HepG2 (cell line): Measurements from ENCODE around the gene P2RY12. TPM values are rescaled to one million over a fixed set of nuclear protein-coding genes. Genes with fewer than 3 reads are reported as not detected.

Experiments
- ATAC-seq: fragments of 200-7000 bp; cut with Tn5 transposase; 3 replicates; pipeline ENCODE4 v1.9.1; 2020; ENCODE audit warnings: mild to moderate bottlenecking, moderate library complexity
- BruUV-seq: library from RNA; stranded (reverse); fragments of 400-500 nt; replicated peaks from 2 replicates; lab custom pipeline; 2021; lab: Mats Ljungman, UMichigan
- CTCF ChIA-PET: fragments of 300-600 bp; formaldehyde crosslinking; extraction: SDS; loops from one replicate; lab custom pipeline; 2021; ENCODE audit warnings: low total read pairs, inconsistent platforms, low intra/inter-chr PET ratio; lab: Yijun Ruan, JAX
- POLR2A ChIA-PET: fragments of 350-600 bp; sonication (Branson Sonifier 250); formaldehyde crosslinking; loops from one replicate; lab custom pipeline; 2020; ENCODE audit warnings: antibody characterized with exemption, inconsistent platforms; lab: Yijun Ruan, JAX
- DNase-seq: peaks from one replicate; pipeline ENCODE4 v3.0.0-alpha.2; 2015; ENCODE audit warnings: low spot score
- FAIRE-seq: peaks from 3 replicates; lab custom pipeline; 2011; peaks lifted over from hg19 to GRCh38; lab: Jason Lieb, UNC
- H2AFZ ChIP-seq: one replicate; pipeline ENCODE4 v1.6.1; 2011; ENCODE audit warnings: low read length, inconsistent platforms
- H3K27ac ChIP-seq: fragments of 300-600 bp; 3 replicates; pipeline ENCODE4 v1.8.0; 2011; ENCODE audit warnings: mixed run types, mild to moderate bottlenecking, mixed read lengths, low read length, inconsistent platforms; ENCODE audit not compliant: insufficient read depth; ENCODE audit errors: extremely low read length
- H3K27me3 ChIP-seq, 2 experiments: fragments of 200-600 bp in 1 of 2; 2 replicates in 1 of 2; 3 replicates in 1 of 2; pipeline versions ENCODE4 v1.6.0 to v1.8.0; 2011; ENCODE audit warnings: low read length in 2 of 2, mild to moderate bottlenecking in 2 of 2, moderate library complexity in 2 of 2, inconsistent platforms in 1 of 2; ENCODE audit not compliant: insufficient read depth in 2 of 2, control insufficient read depth in 1 of 2
- H3K36me3 ChIP-seq, 2 experiments: fragments of 200-600 bp in 1 of 2; replicated peaks in 1 of 2; 2 replicates in 1 of 2; 3 replicates in 1 of 2; pipeline versions ENCODE4 v1.5.1 to v1.8.0; 2011; ENCODE audit warnings: low read length in 2 of 2, inconsistent platforms in 1 of 2; ENCODE audit not compliant: insufficient read depth in 2 of 2, control insufficient read depth in 1 of 2
- H3K4me1 ChIP-seq: 2 replicates; pipeline ENCODE4 v1.5.1; 2012; ENCODE audit warnings: low read length, inconsistent platforms; ENCODE audit not compliant: insufficient read depth
- H3K4me2 ChIP-seq: 2 replicates; pipeline ENCODE4 v1.6.0; 2011; ENCODE audit warnings: low read depth, low read length, inconsistent platforms
- H3K4me3 ChIP-seq, 3 experiments: fragments of 200-600 bp in 1 of 3; sonication (generic), shearing (Covaris generic) in 1 of 3; replicated peaks in 1 of 3; 2 replicates each; pipeline ENCODE4 v1.5.1; 2011 to 2016; ENCODE audit warnings: low read length in 3 of 3, inconsistent platforms in 2 of 3, low read depth in 2 of 3, mild to moderate bottlenecking in 2 of 3, control low read depth in 1 of 3, mixed read lengths in 1 of 3; ENCODE audit not compliant: insufficient read depth in 1 of 3
- H3K79me2 ChIP-seq: one replicate; pipeline ENCODE4 v1.6.1; 2011; ENCODE audit warnings: low read length, inconsistent platforms; ENCODE audit not compliant: insufficient read depth
- H3K9ac ChIP-seq: 2 replicates; pipeline ENCODE4 v1.6.0; 2011; ENCODE audit warnings: mild to moderate bottlenecking, low read depth, low read length, inconsistent platforms; ENCODE audit not compliant: insufficient read depth
- H3K9me3 ChIP-seq: 2 replicates; pipeline ENCODE4 v1.5.1; 2012; ENCODE audit warnings: mild to moderate bottlenecking, low read length
- H4K20me1 ChIP-seq: 2 replicates; pipeline ENCODE4 v1.6.0; 2011; ENCODE audit warnings: inconsistent platforms, mild to moderate bottlenecking, low read length, moderate library complexity; ENCODE audit not compliant: insufficient read depth
- ELF4 ChIP-seq: sonication (generic); formaldehyde crosslinking; IDR thresholded peaks from 2 replicates; pipeline ENCODE4 v1.5.0; 2020; ENCODE audit warnings: missing genetic modification reagents, mild to moderate bottlenecking, moderate library complexity, borderline replicate concordance
- HNRNPLL ChIP-seq: fragments of 200-400 bp; formaldehyde crosslinking; IDR thresholded peaks from 2 replicates; pipeline ENCODE4 v1.6.1; 2017; ENCODE audit warnings: mild to moderate bottlenecking, low read depth, low read length; ENCODE audit not compliant: poor library complexity, severe bottlenecking
- HOXD1 ChIP-seq: sonication (generic); formaldehyde crosslinking; IDR thresholded peaks from 2 replicates; pipeline ENCODE4 v1.5.0; 2020; ENCODE audit warnings: missing genetic modification reagents
- KDM3A ChIP-seq: IDR thresholded peaks from 2 replicates; pipeline ENCODE4 v1.6.1; 2018; ENCODE audit warnings: low read depth, missing compliant biosample characterization
- MYC ChIP-seq: sonication (generic); formaldehyde crosslinking; IDR thresholded peaks from 2 replicates; pipeline ENCODE4 v1.9.0; 2021; ENCODE audit warnings: missing genetic modification reagents, borderline replicate concordance
- PITX1 ChIP-seq: sonication (generic); formaldehyde crosslinking; IDR thresholded peaks from 2 replicates; pipeline ENCODE4 v1.5.1; 2020; ENCODE audit warnings: mild to moderate bottlenecking, missing genetic modification reagents
- RORA ChIP-seq: sonication (generic); formaldehyde crosslinking; IDR thresholded peaks from 2 replicates; pipeline ENCODE4 v1.5.0; 2020; ENCODE audit warnings: mild to moderate bottlenecking, missing genetic modification reagents, moderate library complexity
- SIX1 ChIP-seq: sonication (generic); formaldehyde crosslinking; IDR thresholded peaks from 2 replicates; pipeline ENCODE4 v1.4.0; 2020; ENCODE audit warnings: missing genetic modification reagents, borderline replicate concordance
- SMAD3 ChIP-seq: sonication (generic); formaldehyde crosslinking; IDR thresholded peaks from 2 replicates; pipeline ENCODE4 v1.4.0; 2020; ENCODE audit warnings: missing genetic modification reagents
- SNAI1 ChIP-seq: sonication (generic); formaldehyde crosslinking; IDR thresholded peaks from 2 replicates; pipeline ENCODE4 v1.5.0; 2020; ENCODE audit warnings: mild to moderate bottlenecking, missing genetic modification reagents, borderline replicate concordance
- ZBTB1 ChIP-seq: sonication (generic); formaldehyde crosslinking; IDR thresholded peaks from 2 replicates; pipeline ENCODE4 v1.4.0; 2020; ENCODE audit warnings: missing genetic modification reagents, borderline replicate concordance
- ZBTB8A ChIP-seq: sonication (generic); formaldehyde crosslinking; IDR thresholded peaks from 2 replicates; pipeline ENCODE4 v1.4.0; 2020; ENCODE audit warnings: mild to moderate bottlenecking, low read depth, missing genetic modification reagents, borderline replicate concordance
- ZNF337 ChIP-seq: sonication (generic); formaldehyde crosslinking; IDR thresholded peaks from 2 replicates; pipeline ENCODE4 v1.5.1; 2020; ENCODE audit warnings: missing genetic modification reagents, low read depth, mild to moderate bottlenecking, borderline replicate concordance
- ZNF546 ChIP-seq: sonication (generic); formaldehyde crosslinking; conservative IDR thresholded peaks from 2 replicates; pipeline ENCODE4 v1.8.1; 2023; ENCODE audit warnings: mild to moderate bottlenecking, missing genetic modification reagents
- ZSCAN25 ChIP-seq: sonication (generic); formaldehyde crosslinking; IDR thresholded peaks from 2 replicates; pipeline ENCODE4 v1.8.0; 2022; ENCODE audit warnings: mild to moderate bottlenecking, missing genetic modification reagents
- WGBS: methylation state at CpG from one replicate; pipeline ENCODE4 v1.1.6; 2017; ENCODE audit warnings: low lambda C conversion rate; 5-methylcytosine and 5-hydroxymethylcytosine counted together
- in situ Hi-C: cut with HindIII; loops from 2 replicates; pipeline ENCODE4 v1.10.0; 2017; ENCODE audit warnings: low pct_unique_long_range_greater_than_20kb; ENCODE audit not compliant: extremely low pct_ligation_motif_present
- intact Hi-C: fragments of 100-400 bp; cut with micrococcal nuclease; formaldehyde crosslinking; loops from one replicate; pipeline ENCODE4 v1.10.0; 2022; ENCODE audit not compliant: unreplicated experiment
- polyA plus RNA-seq, 8 experiments: library from polyadenylated mRNA; depleted of rRNA in 3 of 8; stranded (reverse) in 7 of 8; unstranded in 1 of 8; fragments of >200 nt; fragmentation: Illumina TruSeq in 4 of 8; extraction: Trizol in 4 of 8; gene quantifications; 2 replicates each; pipeline versions ENCODE4 v1.2.1 to v1.2.3, GENCODE V29; 2011 to 2016; ENCODE audit warnings: low read depth in 4 of 8, missing spikeins in 1 of 8, mixed read lengths in 1 of 8; ENCODE audit not compliant: insufficient read depth in 1 of 8
- total RNA-seq, 5 experiments: library from RNA; depleted of rRNA; stranded (reverse); fragments of >200 nt; fragmentation: Illumina TruSeq; extraction: Trizol; gene quantifications; 2 replicates each; pipeline ENCODE4 v1.2.3, GENCODE V29; 2016; ENCODE audit warnings: low read depth in 1 of 5
- TF ChIP-seq, protein P1 (sequence below): sonication (generic); formaldehyde crosslinking; IDR thresholded peaks from 2 replicates; pipeline ENCODE4 v1.4.0; 2020; ENCODE audit warnings: missing genetic modification reagents, mild to moderate bottlenecking, borderline replicate concordance
- TF ChIP-seq, protein P2 (sequence below): sonication (generic); formaldehyde crosslinking; IDR thresholded peaks from 2 replicates; pipeline ENCODE4 v1.4.0; 2020; ENCODE audit warnings: missing genetic modification reagents

The P2RY12 gene
- total and polyA plus RNA-seq, 2 of the 13 experiments (the other 11 are each of a cell fraction or from before 2014, with no cell fraction given) = not detected

- TF ChIP-seq HNRNPLL (no peak), MYC (no peak), HOXD1 (no peak)
- TF ChIP-seq, protein P1, sequence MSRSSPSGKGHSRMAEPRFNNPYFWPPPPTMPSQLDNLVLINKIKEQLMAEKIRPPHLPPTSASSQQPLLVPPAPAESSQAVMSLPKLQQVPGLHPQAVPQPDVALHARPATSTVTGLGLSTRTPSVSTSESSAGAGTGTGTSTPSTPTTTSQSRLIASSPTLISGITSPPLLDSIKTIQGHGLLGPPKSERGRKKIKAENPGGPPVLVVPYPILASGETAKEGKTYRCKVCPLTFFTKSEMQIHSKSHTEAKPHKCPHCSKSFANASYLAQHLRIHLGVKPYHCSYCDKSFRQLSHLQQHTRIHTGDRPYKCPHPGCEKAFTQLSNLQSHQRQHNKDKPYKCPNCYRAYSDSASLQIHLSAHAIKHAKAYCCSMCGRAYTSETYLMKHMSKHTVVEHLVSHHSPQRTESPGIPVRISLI = no peak
These were observed 33.9 kb downstream of the P2RY12 start (continued) for GRCh38 chr3:151350656-151351055.

- no peak overlapping the region for H3K27ac ChIP-seq
- in situ Hi-C loops (no loop called here), intact Hi-C loops (no loop called here)
- no peaks in the 10 kb centered on the region for H3K79me2 ChIP-seq
- DNase-seq (no peak), FAIRE-seq (no peak), ATAC-seq (no peak)
- TF ChIP-seq ELF4 = no peak
- no peak for TF ChIP-seq SIX1 (CRISPR knock-in tag)
- no peak for TF ChIP-seq ZSCAN25 (CRISPR knock-in tag)
- no peak for TF ChIP-seq KDM3A (CRISPR knock-in tag)
- no peak for TF ChIP-seq ZBTB1 (CRISPR knock-in tag)
- no peak for TF ChIP-seq SMAD3 (CRISPR knock-in tag)
- no peak for TF ChIP-seq PITX1 (CRISPR knock-in tag)
- TF ChIP-seq RORA = no peak
- TF ChIP-seq SNAI1 (CRISPR knock-in tag) = no peak
- no peak for TF ChIP-seq ZNF337 (CRISPR knock-in tag)
- TF ChIP-seq, protein P2, sequence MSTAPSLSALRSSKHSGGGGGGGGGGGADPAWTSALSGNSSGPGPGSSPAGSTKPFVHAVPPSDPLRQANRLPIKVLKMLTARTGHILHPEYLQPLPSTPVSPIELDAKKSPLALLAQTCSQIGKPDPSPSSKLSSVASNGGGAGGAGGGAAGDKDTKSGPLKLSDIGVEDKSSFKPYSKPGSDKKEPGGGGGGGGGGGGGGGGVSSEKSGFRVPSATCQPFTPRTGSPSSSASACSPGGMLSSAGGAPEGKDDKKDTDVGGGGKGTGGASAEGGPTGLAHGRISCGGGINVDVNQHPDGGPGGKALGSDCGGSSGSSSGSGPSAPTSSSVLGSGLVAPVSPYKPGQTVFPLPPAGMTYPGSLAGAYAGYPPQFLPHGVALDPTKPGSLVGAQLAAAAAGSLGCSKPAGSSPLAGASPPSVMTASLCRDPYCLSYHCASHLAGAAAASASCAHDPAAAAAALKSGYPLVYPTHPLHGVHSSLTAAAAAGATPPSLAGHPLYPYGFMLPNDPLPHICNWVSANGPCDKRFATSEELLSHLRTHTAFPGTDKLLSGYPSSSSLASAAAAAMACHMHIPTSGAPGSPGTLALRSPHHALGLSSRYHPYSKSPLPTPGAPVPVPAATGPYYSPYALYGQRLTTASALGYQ (CRISPR knock-in tag) = no peak
- TF ChIP-seq ZNF546 (CRISPR knock-in tag) = no peak
- TF ChIP-seq ZBTB8A = no peak
- no peaks in the 10 kb centered on the region for H4K20me1 ChIP-seq
- H3K36me3 ChIP-seq = no peaks in the 10 kb centered on the region
- no peak overlapping the region for H3K4me3 ChIP-seq
- BruUV-seq = no TSS peak
- POLR2A ChIA-PET = no interaction called here
- H3K9me3 ChIP-seq = no peaks in the 10 kb centered on the region
- no peak overlapping the region for H3K4me2 ChIP-seq
- no peaks in the 10 kb centered on the region for H3K27me3 ChIP-seq
- WGBS = 39% methylated on average over 6 of the region's 6 CpGs
- H3K4me1 ChIP-seq = no peaks in the 10 kb centered on the region
- CTCF ChIA-PET = no interaction called here
- no peak overlapping the region for H2AFZ ChIP-seq
- H3K9ac ChIP-seq = no peak overlapping the region
These were observed 37.1 kb downstream of the P2RY12 start for GRCh38 chr3:151347432-151347831.
